HEK293 (cell line): ENCODE results near the gene GSK3B.
A peak's percentile ranks its signal among the peaks of the same experiment; 100 is the strongest.

Experiments
- CTCF ChIP-seq: fragments of 450-650 bp; formaldehyde crosslinking; IDR thresholded peaks from 2 replicates; pipeline ENCODE4 v1.5.1; 2016; ENCODE audit warnings: missing biosample characterization, missing genetic modification characterization
- EGR2 ChIP-seq: fragments of 450-650 bp; formaldehyde crosslinking; IDR thresholded peaks from 2 replicates; pipeline ENCODE4 v1.5.1; 2016; ENCODE audit warnings: low read depth, missing biosample characterization, missing genetic modification characterization
- HOXD13 ChIP-seq: sonication (generic); formaldehyde crosslinking; IDR thresholded peaks from 2 replicates; pipeline ENCODE4 v1.8.0; 2022; ENCODE audit warnings: missing genetic modification reagents, borderline replicate concordance
- KLF16 ChIP-seq: fragments of 450-650 bp; formaldehyde crosslinking; IDR thresholded peaks from 2 replicates; pipeline ENCODE4 v1.5.1; 2017; ENCODE audit warnings: missing biosample characterization, missing genetic modification characterization
- KLF9 ChIP-seq: fragments of 450-650 bp; formaldehyde crosslinking; IDR thresholded peaks from 2 replicates; pipeline ENCODE4 v1.5.1; 2016; ENCODE audit warnings: missing biosample characterization, missing genetic modification characterization, low read depth
- MEIS1 ChIP-seq: sonication (generic); formaldehyde crosslinking; IDR thresholded peaks from 2 replicates; pipeline ENCODE4 v1.8.1; 2022; ENCODE audit warnings: missing genetic modification reagents, mild to moderate bottlenecking, borderline replicate concordance
- PRDM10 ChIP-seq: fragments of 450-650 bp; formaldehyde crosslinking; IDR thresholded peaks from 2 replicates; pipeline ENCODE4 v1.5.1; 2016; ENCODE audit warnings: missing biosample characterization, missing genetic modification characterization
- SP2 ChIP-seq: fragments of 450-650 bp; formaldehyde crosslinking; IDR thresholded peaks from 2 replicates; pipeline ENCODE4 v1.5.1; 2016; ENCODE audit warnings: missing biosample characterization, missing genetic modification characterization
- YY1 ChIP-seq: fragments of 450-650 bp; formaldehyde crosslinking; IDR thresholded peaks from 2 replicates; pipeline ENCODE4 v1.5.1; 2018; ENCODE audit warnings: missing biosample characterization, missing genetic modification characterization
- ZBTB48 ChIP-seq: fragments of 450-650 bp; formaldehyde crosslinking; IDR thresholded peaks from 2 replicates; pipeline ENCODE4 v1.5.1; 2016; ENCODE audit warnings: missing biosample characterization, missing genetic modification characterization
- ZFP69B ChIP-seq: fragments of 450-650 bp; formaldehyde crosslinking; IDR thresholded peaks from 2 replicates; pipeline ENCODE4 v1.5.1; 2016; ENCODE audit warnings: missing biosample characterization, missing genetic modification characterization
- ZNF221 ChIP-seq: fragments of 450-650 bp; formaldehyde crosslinking; IDR thresholded peaks from 2 replicates; pipeline ENCODE4 v1.5.1; 2017; ENCODE audit warnings: missing biosample characterization, missing genetic modification characterization, borderline replicate concordance
- ZNF23 ChIP-seq: fragments of 450-650 bp; formaldehyde crosslinking; IDR thresholded peaks from 2 replicates; pipeline ENCODE4 v1.5.1; 2016; ENCODE audit warnings: missing biosample characterization, missing genetic modification characterization, borderline replicate concordance
- ZNF26 ChIP-seq: fragments of 450-650 bp; formaldehyde crosslinking; IDR thresholded peaks from 2 replicates; pipeline ENCODE4 v1.5.1; 2016; ENCODE audit warnings: missing biosample characterization, missing genetic modification characterization
- ZNF48 ChIP-seq: fragments of 450-650 bp; formaldehyde crosslinking; IDR thresholded peaks from 2 replicates; pipeline ENCODE4 v1.5.1; 2016; ENCODE audit warnings: missing biosample characterization, missing genetic modification characterization
- ZNF514 ChIP-seq: fragments of 450-650 bp; formaldehyde crosslinking; IDR thresholded peaks from 2 replicates; pipeline ENCODE4 v1.5.1; 2016; ENCODE audit warnings: missing biosample characterization, missing genetic modification characterization
- ZNF585B ChIP-seq: fragments of 450-650 bp; formaldehyde crosslinking; IDR thresholded peaks from 2 replicates; pipeline ENCODE4 v1.5.1; 2016; ENCODE audit warnings: missing biosample characterization, missing genetic modification characterization
- ZNF596 ChIP-seq: fragments of 450-650 bp; IDR thresholded peaks from 2 replicates; pipeline ENCODE4 v1.5.0; 2018; ENCODE audit warnings: missing biosample characterization, mild to moderate bottlenecking, missing genetic modification characterization, moderate library complexity
- ZNF600 ChIP-seq: fragments of 450-650 bp; formaldehyde crosslinking; IDR thresholded peaks from 2 replicates; pipeline ENCODE4 v1.5.1; 2016; ENCODE audit warnings: missing biosample characterization, missing genetic modification characterization
- ZNF645 ChIP-seq: fragments of 450-650 bp; formaldehyde crosslinking; IDR thresholded peaks from 2 replicates; pipeline ENCODE4; 2016; ENCODE audit warnings: missing biosample characterization, missing genetic modification characterization
- ZNF677 ChIP-seq: fragments of 450-650 bp; IDR thresholded peaks from 2 replicates; pipeline ENCODE4 v1.5.0; 2018; ENCODE audit warnings: missing biosample characterization, mild to moderate bottlenecking, missing genetic modification characterization, moderate library complexity
- ZNF785 ChIP-seq: fragments of 450-650 bp; formaldehyde crosslinking; IDR thresholded peaks from 2 replicates; pipeline ENCODE4 v1.5.1; 2016; ENCODE audit warnings: missing biosample characterization, missing genetic modification characterization
- ZSCAN4 ChIP-seq: fragments of 450-650 bp; formaldehyde crosslinking; IDR thresholded peaks from 2 replicates; pipeline ENCODE4 v1.5.1; 2017; ENCODE audit warnings: missing biosample characterization, missing genetic modification characterization

Gene GSK3B

GRCh38 chr3:120093911-120094775, at the start of gene GSK3B (continued):
- TF ChIP-seq SP2 (tag by site-specific recombination) (peak; percentile 62), ZNF645 (tag by site-specific recombination) (no peak), MEIS1 (CRISPR knock-in tag) (no peak), ZNF26 (no peak), ZNF600 (peak; percentile 76), YY1 (tag by site-specific recombination) (peak; percentile 83; the same call in 1 of the 2 replicates), ZNF585B (tag by site-specific recombination) (no peak), ZNF48 (tag by site-specific recombination) (no peak), ZNF221 (tag by site-specific recombination) (no peak), ZNF677 (tag by site-specific recombination) (no peak), ZNF785 (tag by site-specific recombination) (no peak), PRDM10 (tag by site-specific recombination) (peak; percentile 31), ZSCAN4 (no peak), ZBTB48 (tag by site-specific recombination) (peak; percentile 59; the same call in 1 of the 2 replicates), ZNF596 (tag by site-specific recombination) (no peak), KLF16 (tag by site-specific recombination) (peak; percentile 56; the same call in 1 of the 2 replicates), ZNF23 (tag by site-specific recombination) (no peak), ZNF514 (tag by site-specific recombination) (no peak), CTCF (tag by site-specific recombination) (0 out of 2 replicates have a peak, but pooled peaks have one; percentile 25), HOXD13 (CRISPR knock-in tag) (no peak), EGR2 (peak; percentile 94), KLF9 (tag by site-specific recombination) (0 out of 2 replicates have a peak, but pooled peaks have one; percentile 8), ZFP69B (tag by site-specific recombination) (no peak)
